DND-41 (cell line): ENCODE results near the gene C17orf50.

Source experiments
- ATAC-seq: fragments of 200-7000 bp; cut with Tn5 transposase; 3 replicates; pipeline ENCODE4 v1.9.1; 2021; ENCODE audit warnings: low read depth; ENCODE audit not compliant: insufficient read depth
- DNase-seq: peaks from one replicate; pipeline ENCODE4 v3.0.0-alpha.2; 2020
- H2AFZ ChIP-seq: 2 replicates; pipeline ENCODE4 v1.6.0; 2012; ENCODE audit warnings: low read depth, low read length
- H3K27ac ChIP-seq: 2 replicates; pipeline ENCODE4 v1.5.1; 2012; ENCODE audit warnings: low read length, inconsistent platforms
- H3K27me3 ChIP-seq: fragments of 200-600 bp; sonication (generic); 2 replicates; pipeline ENCODE4 v1.6.0; 2012; ENCODE audit warnings: low read length, mild to moderate bottlenecking, inconsistent platforms; ENCODE audit not compliant: insufficient read depth, poor library complexity
- H3K36me3 ChIP-seq: 2 replicates; pipeline ENCODE4 v1.5.1; 2012; ENCODE audit warnings: low read length, inconsistent platforms; ENCODE audit not compliant: insufficient read depth
- H3K4me1 ChIP-seq: 2 replicates; pipeline ENCODE4 v1.5.1; 2012; ENCODE audit warnings: mild to moderate bottlenecking, low read length; ENCODE audit not compliant: insufficient read depth
- H3K4me2 ChIP-seq: 2 replicates; pipeline ENCODE4 v1.6.0; 2012; ENCODE audit warnings: mild to moderate bottlenecking, moderate library complexity, low read length, inconsistent platforms; ENCODE audit not compliant: insufficient read depth
- H3K4me3 ChIP-seq, 2 experiments: fragments of 200-600 bp in 1 of 2; shearing (Covaris generic) in 1 of 2; 2 replicates each; pipeline ENCODE4 v1.5.1; 2012 to 2016; ENCODE audit warnings: inconsistent platforms in 2 of 2, low read length in 2 of 2, mild to moderate bottlenecking in 2 of 2, low read depth in 1 of 2, moderate library complexity in 1 of 2
- H3K79me2 ChIP-seq: 2 replicates; pipeline ENCODE4 v1.6.0; 2012; ENCODE audit warnings: low read length, inconsistent platforms; ENCODE audit not compliant: insufficient read depth
- H3K9ac ChIP-seq: 2 replicates; pipeline ENCODE4 v1.6.0; 2012; ENCODE audit warnings: low read depth, mild to moderate bottlenecking, inconsistent platforms, low read length, moderate library complexity
- H3K9me3 ChIP-seq: 2 replicates; pipeline ENCODE4 v1.5.1; 2012; ENCODE audit warnings: low read length, moderate library complexity, mild to moderate bottlenecking, inconsistent platforms; ENCODE audit not compliant: insufficient read depth, severe bottlenecking
- H4K20me1 ChIP-seq: 2 replicates; pipeline ENCODE4 v1.6.0; 2012; ENCODE audit warnings: low read length; ENCODE audit not compliant: insufficient read depth
- EZH2 ChIP-seq: IDR thresholded peaks from 3 replicates; pipeline ENCODE4 v1.6.1; 2012; ENCODE audit warnings: borderline replicate concordance, low read depth, mild to moderate bottlenecking, moderate library complexity, low read length, inconsistent platforms; ENCODE audit not compliant: severe bottlenecking
- TF ChIP-seq, protein P1 (sequence below): IDR thresholded peaks from 2 replicates; pipeline ENCODE4 v1.5.1; 2012; ENCODE audit warnings: borderline replicate concordance, low read length, moderate library complexity, mild to moderate bottlenecking; ENCODE audit not compliant: poor library complexity, severe bottlenecking; ENCODE audit errors: extremely low read depth

C17orf50 gene

DNA sequence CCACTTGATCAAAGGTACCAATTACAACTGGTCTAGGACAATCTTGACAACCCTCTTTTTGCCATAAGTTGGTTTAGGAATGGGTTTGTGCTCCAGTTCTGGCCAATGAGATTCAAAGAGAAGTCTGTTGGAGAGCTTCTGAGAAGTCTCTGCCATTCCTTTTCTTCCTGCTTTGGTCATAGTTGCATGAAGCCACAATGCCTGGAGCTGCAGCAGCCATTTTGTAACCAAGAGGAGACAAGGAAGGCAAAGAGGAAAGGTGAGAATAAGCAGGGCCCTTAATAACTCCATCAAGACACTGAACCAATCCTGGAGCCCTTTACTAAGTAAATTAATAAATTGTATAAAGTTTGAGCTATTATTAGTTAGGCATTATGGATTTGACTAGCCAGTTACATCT, 3.4 kb upstream of the C17orf50 start:
- Histone ChIP-seq H3K27me3 (no peaks in the 10 kb centered on the region), H3K4me1 (no peaks in the 10 kb centered on the region), H3K4me3 (no peak overlapping the region), H3K9me3 (peaks cover 2% of the 10 kb centered on the region), H4K20me1 (no peaks in the 10 kb centered on the region), H3K4me2 (no peak overlapping the region), H2AFZ (no peak overlapping the region), H3K79me2 (no peaks in the 10 kb centered on the region), H3K36me3 (no peaks in the 10 kb centered on the region), H3K27ac (no peak overlapping the region), H3K9ac (no peak overlapping the region)
- DNase-seq (no peak), ATAC-seq (no peak)
- TF ChIP-seq, protein P1, sequence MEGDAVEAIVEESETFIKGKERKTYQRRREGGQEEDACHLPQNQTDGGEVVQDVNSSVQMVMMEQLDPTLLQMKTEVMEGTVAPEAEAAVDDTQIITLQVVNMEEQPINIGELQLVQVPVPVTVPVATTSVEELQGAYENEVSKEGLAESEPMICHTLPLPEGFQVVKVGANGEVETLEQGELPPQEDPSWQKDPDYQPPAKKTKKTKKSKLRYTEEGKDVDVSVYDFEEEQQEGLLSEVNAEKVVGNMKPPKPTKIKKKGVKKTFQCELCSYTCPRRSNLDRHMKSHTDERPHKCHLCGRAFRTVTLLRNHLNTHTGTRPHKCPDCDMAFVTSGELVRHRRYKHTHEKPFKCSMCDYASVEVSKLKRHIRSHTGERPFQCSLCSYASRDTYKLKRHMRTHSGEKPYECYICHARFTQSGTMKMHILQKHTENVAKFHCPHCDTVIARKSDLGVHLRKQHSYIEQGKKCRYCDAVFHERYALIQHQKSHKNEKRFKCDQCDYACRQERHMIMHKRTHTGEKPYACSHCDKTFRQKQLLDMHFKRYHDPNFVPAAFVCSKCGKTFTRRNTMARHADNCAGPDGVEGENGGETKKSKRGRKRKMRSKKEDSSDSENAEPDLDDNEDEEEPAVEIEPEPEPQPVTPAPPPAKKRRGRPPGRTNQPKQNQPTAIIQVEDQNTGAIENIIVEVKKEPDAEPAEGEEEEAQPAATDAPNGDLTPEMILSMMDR: no peak
- TF ChIP-seq EZH2: no peak

DNA sequence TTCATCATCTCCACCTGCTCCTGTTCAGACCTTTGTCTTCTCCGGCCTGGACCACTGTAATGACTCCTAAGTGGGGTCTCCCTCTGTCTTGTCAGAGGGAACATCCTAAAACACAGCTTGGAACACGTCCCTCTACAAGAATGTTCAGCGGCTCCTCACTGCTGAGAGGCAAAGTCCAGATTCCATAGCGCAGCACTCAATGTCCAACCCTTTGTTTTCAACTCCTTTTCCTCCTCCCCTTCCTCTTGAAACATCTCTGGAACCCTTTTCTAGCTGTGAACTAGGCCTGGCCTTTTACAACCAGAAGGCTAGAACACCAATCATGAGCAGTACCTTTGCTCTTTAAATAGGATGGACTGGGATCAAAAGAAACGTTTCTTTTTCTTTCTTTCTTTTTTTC, 914 bp downstream of the C17orf50 start:
- no peak overlapping the region for H3K4me3 ChIP-seq
- H4K20me1 ChIP-seq: no peaks in the 10 kb centered on the region
- TF ChIP-seq EZH2: no peak
- TF ChIP-seq, protein P1: no peak
- H3K79me2 ChIP-seq: no peaks in the 10 kb centered on the region
- no peaks in the 10 kb centered on the region for H3K27me3 ChIP-seq
- no peak overlapping the region for H3K27ac ChIP-seq
- H3K9me3 ChIP-seq: peaks cover 2% of the 10 kb centered on the region
- peaks cover 22% of the 10 kb centered on the region for H3K4me1 ChIP-seq
- H3K4me2 ChIP-seq: no peak overlapping the region
- DNase-seq (no peak), ATAC-seq (no peak)
- no peaks in the 10 kb centered on the region for H3K36me3 ChIP-seq
- no peak overlapping the region for H3K9ac ChIP-seq
- H2AFZ ChIP-seq: no peak overlapping the region

DNA sequence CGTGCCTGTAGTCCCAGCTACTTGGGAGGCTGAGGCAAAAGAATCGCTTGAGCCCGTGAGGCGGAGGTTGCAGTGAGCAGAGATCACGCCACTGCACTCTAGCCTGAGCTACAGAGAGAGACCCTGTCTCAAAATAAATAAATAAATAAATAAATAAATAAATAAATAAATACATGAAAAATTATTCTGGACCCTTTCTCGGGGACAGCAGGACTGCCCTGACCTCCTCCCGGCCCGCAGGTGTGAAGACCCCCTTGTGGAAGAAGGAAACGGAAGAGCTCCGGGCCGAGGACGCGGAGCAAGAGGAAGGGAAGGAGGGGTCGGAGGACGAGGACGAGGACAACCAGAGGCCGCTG, 3.1 kb downstream of the C17orf50 start:
- Histone ChIP-seq H4K20me1 (peaks cover 3% of the 10 kb centered on the region; the same call in 1 of the 2 replicates), H3K79me2 (no peaks in the 10 kb centered on the region), H3K9me3 (no peaks in the 10 kb centered on the region), H2AFZ (peak overlapping the region; percentile 88), H3K4me1 (peaks cover 22% of the 10 kb centered on the region), H3K27me3 (no peaks in the 10 kb centered on the region), H3K27ac (peak overlapping the region; percentile 77), H3K4me2 (peak overlapping the region; percentile 100), H3K36me3 (no peaks in the 10 kb centered on the region), H3K9ac (peak overlapping the region; percentile 67), H3K4me3 (peak overlapping the region; percentile 17 to 79; a peak in 3 of 4 replicates)
- ATAC-seq (no peak), DNase-seq (no peak)
- TF ChIP-seq EZH2: no peak
- TF ChIP-seq, protein P1: no peak
